ENCODE data around the gene CACNA1I. TPM values are rescaled to one million over a fixed set of nuclear protein-coding genes. Genes with fewer than 3 reads are reported as not detected.

Gene CACNA1I
- total RNA-seq, 4 donors from 2014 or later = under 0.01 to 0.15 TPM; not detected in 2

DNA sequence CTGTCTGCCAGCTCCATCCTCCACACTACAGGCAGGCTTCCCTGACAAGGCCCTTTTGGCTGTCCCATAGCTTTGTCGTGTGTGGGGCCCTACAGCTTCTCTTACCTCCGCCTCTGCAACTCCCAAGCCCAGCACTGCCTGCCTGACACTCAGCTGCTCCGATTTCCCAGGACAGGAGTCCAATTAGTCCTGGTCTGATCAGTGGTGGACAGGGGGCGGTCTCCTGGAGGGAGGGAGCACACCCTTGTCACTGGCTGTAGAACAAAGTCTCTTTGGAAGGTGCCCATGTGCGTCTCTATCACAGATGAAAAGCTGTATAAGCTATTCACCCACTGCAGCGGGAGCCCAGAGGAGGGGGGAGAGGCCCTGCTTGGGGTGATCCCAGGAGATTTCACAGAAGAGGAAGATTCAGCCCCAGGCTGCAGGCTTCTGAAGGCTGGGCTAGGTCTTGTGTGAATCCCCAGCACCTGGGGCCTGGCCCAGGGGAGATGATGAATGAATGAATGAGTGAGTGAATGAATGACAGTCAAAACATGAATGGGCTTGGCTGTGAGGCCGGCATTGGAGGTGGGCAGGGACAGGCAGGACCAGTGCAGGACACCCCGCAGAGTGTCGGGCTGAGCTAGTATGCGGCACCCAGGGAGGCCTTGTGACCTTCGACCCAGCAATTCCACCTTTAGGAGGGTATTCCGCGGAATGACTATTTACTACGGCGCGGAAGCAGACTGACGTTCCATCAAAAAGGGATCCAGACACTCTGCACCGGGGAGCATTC, 142.4 kb downstream of the CACNA1I start:
- Histone ChIP-seq H3K9me3 (no peaks in the 10 kb centered on the region), H3K27ac (no peak overlapping the region), H3K36me3 (no peaks in the 10 kb centered on the region), H3K4me3 (no peak overlapping the region), H3K27me3 (no peaks in the 10 kb centered on the region), H3K4me1 (no peaks in the 10 kb centered on the region)
- no peak for DNase-seq
- intact Hi-C loops (cut with DNase I; ENCODE audit: low total_unique reads) = no loop called here
- TF ChIP-seq, protein P1, sequence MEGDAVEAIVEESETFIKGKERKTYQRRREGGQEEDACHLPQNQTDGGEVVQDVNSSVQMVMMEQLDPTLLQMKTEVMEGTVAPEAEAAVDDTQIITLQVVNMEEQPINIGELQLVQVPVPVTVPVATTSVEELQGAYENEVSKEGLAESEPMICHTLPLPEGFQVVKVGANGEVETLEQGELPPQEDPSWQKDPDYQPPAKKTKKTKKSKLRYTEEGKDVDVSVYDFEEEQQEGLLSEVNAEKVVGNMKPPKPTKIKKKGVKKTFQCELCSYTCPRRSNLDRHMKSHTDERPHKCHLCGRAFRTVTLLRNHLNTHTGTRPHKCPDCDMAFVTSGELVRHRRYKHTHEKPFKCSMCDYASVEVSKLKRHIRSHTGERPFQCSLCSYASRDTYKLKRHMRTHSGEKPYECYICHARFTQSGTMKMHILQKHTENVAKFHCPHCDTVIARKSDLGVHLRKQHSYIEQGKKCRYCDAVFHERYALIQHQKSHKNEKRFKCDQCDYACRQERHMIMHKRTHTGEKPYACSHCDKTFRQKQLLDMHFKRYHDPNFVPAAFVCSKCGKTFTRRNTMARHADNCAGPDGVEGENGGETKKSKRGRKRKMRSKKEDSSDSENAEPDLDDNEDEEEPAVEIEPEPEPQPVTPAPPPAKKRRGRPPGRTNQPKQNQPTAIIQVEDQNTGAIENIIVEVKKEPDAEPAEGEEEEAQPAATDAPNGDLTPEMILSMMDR (IDR thresholded peaks at IDR 0.05) = no peak
- TF ChIP-seq POLR2A (IDR thresholded peaks at IDR 0.05) = no peak

DNA sequence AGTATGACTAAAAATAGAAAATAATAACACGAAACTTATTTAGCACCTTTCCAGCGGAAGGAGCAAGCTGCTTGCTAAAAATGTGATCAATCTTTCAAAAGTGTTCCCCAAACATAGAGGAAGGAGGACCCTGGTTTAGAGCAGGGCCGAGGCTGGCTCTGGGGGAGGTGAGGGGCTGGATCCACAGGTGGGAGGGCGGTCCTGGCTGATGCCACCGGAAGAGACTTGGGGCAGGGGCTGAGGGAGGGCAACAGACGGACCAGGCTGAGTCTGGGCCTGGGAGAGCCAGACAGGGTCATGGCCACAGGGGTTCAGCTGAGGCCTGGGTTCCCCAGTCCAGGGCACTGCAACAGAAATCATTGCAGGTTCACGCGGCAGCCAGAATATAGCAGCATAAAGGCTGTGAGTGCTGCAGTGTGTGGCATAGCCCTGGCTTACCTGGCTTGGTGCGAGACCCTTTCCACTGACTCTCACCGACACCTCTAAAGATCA, 143.3 kb downstream of the CACNA1I start:
- Histone ChIP-seq H3K4me1 (no peaks in the 10 kb centered on the region), H3K36me3 (no peaks in the 10 kb centered on the region), H3K27ac (no peak overlapping the region), H3K27me3 (no peaks in the 10 kb centered on the region), H3K4me3 (no peak overlapping the region), H3K9me3 (no peaks in the 10 kb centered on the region)
- intact Hi-C loops (cut with DNase I; ENCODE audit: low total_unique reads) = no loop called here
- TF ChIP-seq, protein P1 (IDR thresholded peaks at IDR 0.05) = no peak
- no peak for TF ChIP-seq POLR2A (IDR thresholded peaks at IDR 0.05)
- no peak for DNase-seq

DNA sequence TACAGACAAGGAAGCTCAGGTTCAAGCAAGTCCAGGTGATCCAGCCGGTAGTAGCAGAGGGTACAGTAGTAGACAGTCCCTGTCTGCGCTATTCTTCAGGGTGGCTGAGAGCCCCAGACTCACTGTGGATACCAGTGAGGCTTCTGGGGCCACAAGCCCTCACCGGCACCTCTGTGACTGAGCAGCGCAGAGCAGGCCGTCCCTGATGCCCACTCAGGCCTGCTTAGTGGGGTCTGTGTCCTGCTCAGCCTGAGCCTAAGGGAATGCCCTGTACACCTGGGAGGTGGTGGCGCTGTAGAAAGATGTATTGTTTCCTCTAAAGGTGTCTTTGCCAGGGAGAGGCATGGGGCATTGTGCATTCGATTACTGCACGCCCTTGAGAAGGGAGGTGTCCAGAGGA, 143.8 kb downstream of the CACNA1I start:
- no peaks in the 10 kb centered on the region for H3K4me1 ChIP-seq
- no peaks in the 10 kb centered on the region for H3K36me3 ChIP-seq
- no peak overlapping the region for H3K4me3 ChIP-seq
- intact Hi-C loops (cut with DNase I; ENCODE audit: low total_unique reads) = no loop called here
- no peak overlapping the region for H3K27ac ChIP-seq
- no peaks in the 10 kb centered on the region for H3K27me3 ChIP-seq
- H3K9me3 ChIP-seq = no peaks in the 10 kb centered on the region
- DNase-seq = no peak
- TF ChIP-seq, protein P1 (IDR thresholded peaks at IDR 0.05) = no peak
- no peak for TF ChIP-seq POLR2A (IDR thresholded peaks at IDR 0.05)

DNA sequence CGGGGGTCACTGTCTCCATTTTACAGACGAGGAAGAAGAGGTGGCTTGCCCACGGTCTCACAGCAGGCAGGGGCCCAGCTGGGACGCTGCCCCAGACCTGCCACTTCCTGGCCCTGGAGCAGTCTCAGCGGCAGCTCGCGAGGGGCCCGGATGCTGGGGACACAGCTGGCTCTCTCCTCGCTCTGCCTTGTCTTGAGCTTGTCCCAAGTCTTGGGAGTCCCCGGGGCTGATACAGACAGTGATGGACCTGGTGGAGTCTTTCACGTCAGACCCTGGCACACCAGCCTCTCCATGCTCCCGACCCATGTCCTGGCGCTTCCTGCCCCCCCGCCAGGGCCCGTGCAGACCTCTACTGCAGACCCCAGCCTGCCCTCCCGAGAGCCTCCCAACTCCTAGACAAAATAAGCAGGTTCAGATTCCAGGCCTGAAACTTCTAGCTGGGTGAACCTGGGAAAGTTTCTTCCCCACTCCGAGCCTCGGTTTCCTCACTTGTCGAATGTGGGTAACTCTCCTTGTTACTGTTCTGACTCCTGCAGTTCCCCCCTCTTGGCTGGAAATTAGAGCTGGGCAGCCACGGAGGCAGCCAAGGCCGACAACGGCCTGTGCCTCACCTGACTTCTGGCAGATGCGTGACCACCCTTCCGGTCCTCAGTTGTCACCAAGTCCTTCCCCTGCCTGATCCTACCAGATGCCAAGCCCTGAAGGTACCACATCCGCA, 145.4 kb downstream of the CACNA1I start:
- H3K4me1 ChIP-seq = no peaks in the 10 kb centered on the region
- no peaks in the 10 kb centered on the region for H3K36me3 ChIP-seq
- intact Hi-C loops (cut with DNase I; ENCODE audit: low total_unique reads) = no loop called here
- H3K27me3 ChIP-seq = no peaks in the 10 kb centered on the region
- TF ChIP-seq, protein P1 (IDR thresholded peaks at IDR 0.05) = no peak
- no peak for TF ChIP-seq POLR2A (IDR thresholded peaks at IDR 0.05)
- no peak overlapping the region for H3K27ac ChIP-seq
- H3K9me3 ChIP-seq = no peaks in the 10 kb centered on the region
- no peak for DNase-seq
- H3K4me3 ChIP-seq = no peak overlapping the region

DNA sequence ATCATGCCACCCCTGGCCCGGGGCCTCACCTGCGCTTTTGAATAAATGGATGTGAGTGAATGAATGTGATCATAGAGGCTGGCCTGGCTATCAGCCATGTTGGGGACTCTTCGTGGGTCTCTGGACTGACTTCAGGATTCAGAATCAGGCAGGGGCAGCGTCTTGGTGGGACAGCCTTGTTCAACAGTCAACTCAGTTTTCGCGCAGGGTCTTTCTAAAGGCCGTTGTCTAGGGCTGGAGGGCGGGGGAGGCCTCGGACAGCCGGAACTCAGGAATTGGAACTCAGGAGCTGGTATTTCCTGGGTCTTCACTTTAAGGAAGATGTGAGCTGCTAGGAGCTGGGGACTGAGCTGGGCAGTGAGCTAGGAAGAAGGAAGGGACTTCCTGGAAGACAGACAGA, 146.0 kb downstream of the CACNA1I start:
- H3K27me3 ChIP-seq = no peaks in the 10 kb centered on the region
- H3K4me3 ChIP-seq = no peak overlapping the region
- H3K9me3 ChIP-seq = no peaks in the 10 kb centered on the region
- no peak overlapping the region for H3K27ac ChIP-seq
- no peaks in the 10 kb centered on the region for H3K36me3 ChIP-seq
- intact Hi-C loops (cut with DNase I; ENCODE audit: low total_unique reads) = no loop called here
- no peak for DNase-seq
- H3K4me1 ChIP-seq = no peaks in the 10 kb centered on the region
- TF ChIP-seq, protein P1 (IDR thresholded peaks at IDR 0.05) = no peak
- no peak for TF ChIP-seq POLR2A (IDR thresholded peaks at IDR 0.05)
